Measurements from ENCODE around the gene AFM. TPM values are rescaled to one million over a fixed set of nuclear protein-coding genes. Genes with fewer than 3 reads are reported as not detected.

The AFM gene
- total and polyA plus RNA-seq, 7 donors = not detected

GRCh38 chr4:73434311-73434710, 47.2 kb upstream of the AFM start:
- WGBS, 3 donors = 43 to 44% (median 43%) methylated on average over 3 of the region's 3 CpGs
- ATAC-seq = no peak

GRCh38 chr4:73435984-73436383, 45.6 kb upstream of the AFM start, which contains the start of gene AFP:
AFP (plus strand) TSS chr4:73436221; CDS start chr4:73436263, 42 bp downstream.
- TF ChIP-seq CTCF (IDR thresholded peaks at IDR 0.05) = no peak
- WGBS, 3 donors = 77 to 82% (median 78%) methylated on average over 1 of the region's 1 CpG
- Histone ChIP-seq H3K4me3 (no peak within 1 kb of the TSS), H3K27ac (no peak within 1 kb of the TSS), H3K36me3 (ENCODE audit: insufficient read depth in 1 of 2, low read depth in 1 of 2) (no peaks in the 10 kb centered on the region), H3K27me3 (ENCODE audit: insufficient read depth in 3 of 3, low read length in 2 of 3) (no peaks in the 10 kb centered on the region), H3K9me3 (no peaks in the 10 kb centered on the region), H3K4me1 (no peaks in the 10 kb centered on the region)
- DNase-seq (no peak), ATAC-seq (no peak)
- intact Hi-C loops (cut with DNase I) = no loop called here

More at GRCh38 chr4:73434311-73434710, 47.2 kb upstream of the AFM start:
- DNase-seq = no peak
- intact Hi-C loops (cut with DNase I) = no loop called here
- no peak for TF ChIP-seq CTCF (IDR thresholded peaks at IDR 0.05)
- no peak overlapping the region for H3K27ac ChIP-seq
- H3K9me3 ChIP-seq = no peaks in the 10 kb centered on the region
- no peaks in the 10 kb centered on the region for H3K27me3 ChIP-seq (ENCODE audit: insufficient read depth in 3 of 3, low read length in 2 of 3)
- no peak overlapping the region for H3K4me3 ChIP-seq
- no peaks in the 10 kb centered on the region for H3K36me3 ChIP-seq (ENCODE audit: insufficient read depth in 1 of 2, low read depth in 1 of 2)
- H3K4me1 ChIP-seq = no peaks in the 10 kb centered on the region

GRCh38 chr4:73436674-73437557, 44.6 kb upstream of the AFM start:
- intact Hi-C loops (cut with DNase I) = no loop called here
- ATAC-seq = no peak
- Histone ChIP-seq H3K4me1 (no peaks in the 10 kb centered on the region), H3K36me3 (ENCODE audit: insufficient read depth in 1 of 2, low read depth in 1 of 2) (no peaks in the 10 kb centered on the region), H3K4me3 (no peak overlapping the region), H3K27me3 (ENCODE audit: insufficient read depth in 3 of 3, low read length in 2 of 3) (no peaks in the 10 kb centered on the region), H3K9me3 (no peaks in the 10 kb centered on the region), H3K27ac (no peak overlapping the region)
- no peak for TF ChIP-seq CTCF (IDR thresholded peaks at IDR 0.05)
- 63 to 69% (median 67%) methylated on average over 3 of the region's 3 CpGs for WGBS, 3 donors
- no peak for DNase-seq

GRCh38 chr4:73437558-73437956, 44.0 kb upstream of the AFM start:
- H3K36me3 ChIP-seq (ENCODE audit: insufficient read depth in 1 of 2, low read depth in 1 of 2) = no peaks in the 10 kb centered on the region
- TF ChIP-seq CTCF (IDR thresholded peaks at IDR 0.05) = no peak
- H3K9me3 ChIP-seq = no peaks in the 10 kb centered on the region
- H3K4me1 ChIP-seq = no peaks in the 10 kb centered on the region
- H3K4me3 ChIP-seq = no peak overlapping the region
- no peak for DNase-seq
- no peak for ATAC-seq
- H3K27me3 ChIP-seq (ENCODE audit: insufficient read depth in 3 of 3, low read length in 2 of 3) = no peaks in the 10 kb centered on the region
- intact Hi-C loops (cut with DNase I) = no loop called here
- H3K27ac ChIP-seq = no peak overlapping the region

Measured in psoas muscle (tissue), 8 donors.